ENCODE results near the gene TMEM107. TPM values are rescaled to one million over a fixed set of nuclear protein-coding genes. Genes with fewer than 3 reads are reported as not detected.
A peak's percentile ranks its signal among the peaks of the same experiment; 100 is the strongest.

Gene TMEM107
- total RNA-seq, 1 donor, result 8.3 TPM

DNA sequence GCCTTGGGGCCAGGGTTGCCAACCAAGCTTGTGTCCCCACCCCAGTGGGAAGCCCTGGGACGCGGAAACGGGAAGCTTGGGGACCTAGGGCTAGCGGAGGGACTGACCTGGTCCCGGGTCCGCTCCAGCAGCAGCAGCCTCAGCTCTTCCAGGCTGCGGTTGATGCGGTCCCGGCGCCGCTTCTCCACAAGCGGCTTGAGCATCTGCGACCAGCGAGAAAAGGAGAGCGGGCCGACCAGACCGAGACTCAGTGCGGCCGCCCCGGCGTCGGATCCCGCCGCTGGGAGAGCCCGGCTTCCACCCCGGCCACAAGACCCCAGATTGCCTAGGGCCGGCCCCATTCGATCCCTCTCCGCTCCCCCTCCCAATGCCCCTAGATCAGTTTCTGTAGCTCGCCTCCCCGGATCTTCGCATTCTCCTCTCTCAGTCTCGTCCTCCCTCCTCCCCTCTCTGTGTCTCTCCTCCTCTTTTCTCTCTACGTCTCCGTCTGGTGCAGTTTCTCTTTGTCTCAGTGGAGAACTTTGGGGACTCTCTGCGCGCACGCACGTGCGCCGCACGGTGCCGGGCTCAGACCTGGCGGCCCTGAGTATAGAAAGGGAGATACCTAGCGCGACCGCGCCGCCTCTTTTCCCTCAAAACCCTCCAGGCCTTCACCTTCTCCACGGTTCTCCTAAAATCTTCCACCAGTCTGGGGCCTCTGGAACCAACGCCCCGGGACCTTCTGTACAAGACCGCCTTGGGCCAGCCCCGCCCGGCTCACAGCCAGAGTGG is 53.1 kb downstream of the TMEM107 start:
- Histone ChIP-seq H3K4me3 (ENCODE audit: insufficient read depth, low read length) (peak overlapping the region; percentile 72), H3K4me2 (ENCODE audit: insufficient read depth, low read length) (peak overlapping the region; percentile 96), H3K27ac (ENCODE audit: low read depth, low read length) (no peak overlapping the region), H3K4me1 (ENCODE audit: insufficient read depth, low read length) (peaks cover 46% of the 10 kb centered on the region), H3K9me3 (ENCODE audit: low read depth, low read length) (no peaks in the 10 kb centered on the region), H3K36me3 (ENCODE audit: insufficient read depth, low read length) (no peaks in the 10 kb centered on the region), H2AFZ (ENCODE audit: low read length) (peak overlapping the region; percentile 84), H4K20me1 (ENCODE audit: insufficient read depth, low read length) (peaks cover 7% of the 10 kb centered on the region), H3K79me2 (ENCODE audit: insufficient read depth, low read length) (no peaks in the 10 kb centered on the region), H3K27me3 (ENCODE audit: insufficient read depth, low read length) (peaks cover 17% of the 10 kb centered on the region)
- TF ChIP-seq, protein P1, sequence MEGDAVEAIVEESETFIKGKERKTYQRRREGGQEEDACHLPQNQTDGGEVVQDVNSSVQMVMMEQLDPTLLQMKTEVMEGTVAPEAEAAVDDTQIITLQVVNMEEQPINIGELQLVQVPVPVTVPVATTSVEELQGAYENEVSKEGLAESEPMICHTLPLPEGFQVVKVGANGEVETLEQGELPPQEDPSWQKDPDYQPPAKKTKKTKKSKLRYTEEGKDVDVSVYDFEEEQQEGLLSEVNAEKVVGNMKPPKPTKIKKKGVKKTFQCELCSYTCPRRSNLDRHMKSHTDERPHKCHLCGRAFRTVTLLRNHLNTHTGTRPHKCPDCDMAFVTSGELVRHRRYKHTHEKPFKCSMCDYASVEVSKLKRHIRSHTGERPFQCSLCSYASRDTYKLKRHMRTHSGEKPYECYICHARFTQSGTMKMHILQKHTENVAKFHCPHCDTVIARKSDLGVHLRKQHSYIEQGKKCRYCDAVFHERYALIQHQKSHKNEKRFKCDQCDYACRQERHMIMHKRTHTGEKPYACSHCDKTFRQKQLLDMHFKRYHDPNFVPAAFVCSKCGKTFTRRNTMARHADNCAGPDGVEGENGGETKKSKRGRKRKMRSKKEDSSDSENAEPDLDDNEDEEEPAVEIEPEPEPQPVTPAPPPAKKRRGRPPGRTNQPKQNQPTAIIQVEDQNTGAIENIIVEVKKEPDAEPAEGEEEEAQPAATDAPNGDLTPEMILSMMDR (IDR thresholded peaks at IDR 0.05; ENCODE audit: extremely low read depth, low read depth, low read length), result no peak
- DNase-seq (ENCODE audit: insufficient read length, low spot score, missing footprints), result peak; percentile 87

Other genes with a start within 250 kb of the TMEM107 start
- under 0.01 and 0.29 TPM in 2 replicates for gene KCNAB3, start 246.5 kb downstream of the TMEM107 start, total RNA-seq
- 26.1 and 27.4 TPM in 2 replicates for gene TRAPPC1, start 244.4 kb downstream of the TMEM107 start, total RNA-seq
- gene CNTROB, start 244.2 kb downstream of the TMEM107 start, total RNA-seq, result 20.6 and 21.5 TPM in 2 replicates
- not detected in 2 replicates for gene GUCY2D, start 173.8 kb downstream of the TMEM107 start, total RNA-seq
- under 0.01 TPM in 2 replicates for gene ALOX15B, start 137.3 kb downstream of the TMEM107 start, total RNA-seq
- not detected in 2 replicates for gene ALOX12B, start 88.7 kb downstream of the TMEM107 start, total RNA-seq
- gene ALOXE3, start 57.9 kb downstream of the TMEM107 start, total RNA-seq, result not detected in 2 replicates
- not detected in 2 replicates for gene HES7, start 52.3 kb downstream of the TMEM107 start, total RNA-seq
- 11.2 and 16.6 TPM in 2 replicates for gene PER1, start 24.0 kb downstream of the TMEM107 start, total RNA-seq
- 5.3 and 5.4 TPM in 2 replicates for gene VAMP2, start 13.4 kb downstream of the TMEM107 start, total RNA-seq
- 9.4 and 11.5 TPM in 2 replicates for gene BORCS6, start 13.8 kb upstream of the TMEM107 start, total RNA-seq
- gene AURKB, start 34.2 kb upstream of the TMEM107 start, total RNA-seq, result 3.6 and 4.7 TPM in 2 replicates
- 6.2 and 7.6 TPM in 2 replicates for gene CTC1, start 71.7 kb upstream of the TMEM107 start, total RNA-seq
- 14.1 and 18.8 TPM in 2 replicates for gene PFAS, start 72.9 kb upstream of the TMEM107 start, total RNA-seq
- 8.0 and 8.3 TPM in 2 replicates for gene RANGRF, start 112.3 kb upstream of the TMEM107 start, total RNA-seq
- gene SLC25A35, start 119.0 kb upstream of the TMEM107 start, total RNA-seq, result 1.1 and 2.1 TPM in 2 replicates
- not detected in 2 replicates for gene ARHGEF15, start 133.9 kb upstream of the TMEM107 start, total RNA-seq
- not detected in 2 replicates for gene ODF4, start 163.5 kb upstream of the TMEM107 start, total RNA-seq
- 1,921 and 2,089 TPM in 2 replicates for gene RPL26, start 206.8 kb upstream of the TMEM107 start, total RNA-seq
- gene RNF222, start 221.4 kb upstream of the TMEM107 start, total RNA-seq, result not detected in 2 replicates

Data from osteoblast (primary cell).